ENCODE data around the gene TBCB. TPM values are rescaled to one million over a fixed set of nuclear protein-coding genes. Genes with fewer than 3 reads are reported as not detected.
"Not testable (repeated sequence)": the region's sequence is repeated elsewhere in the genome, so short reads cannot be mapped to it uniquely, and the experiment has no call there.

TBCB gene
- total RNA-seq, result 100 to 1,000 TPM; 107 to 110 TPM

- H3K4me1 ChIP-seq, result peaks cover 0 to 23% of the 10 kb centered on the region in 2 donors
- H3K36me3 ChIP-seq, result peaks cover 43% of the 10 kb centered on the region
These were observed at the start of gene TBCB for GRCh38 chr19:36115453-36116343. TSS of gene TBCB (plus strand) at chr19:36115468. CDS start at chr19:36115561, 93 bp downstream.

GRCh38 chr19:36067681-36068080, 47.6 kb upstream of the TBCB start:
- no peaks in the 10 kb centered on the region for H3K27me3 ChIP-seq
- H3K9me3 ChIP-seq, result no peaks in the 10 kb centered on the region
- H3K4me1 ChIP-seq, result peaks cover 0 to 9% of the 10 kb centered on the region in 2 donors
- no peaks in the 10 kb centered on the region for H3K36me3 ChIP-seq
- TF ChIP-seq CTCF (IDR thresholded peaks at IDR 0.05), result no peak
- no peak for DNase-seq (ENCODE audit: low spot score)
- no peak overlapping the region for H3K4me3 ChIP-seq
- no peak overlapping the region for H3K27ac ChIP-seq

More at GRCh38 chr19:36115453-36116343, at the start of gene TBCB:
- Histone ChIP-seq H3K9me3 (no peaks in the 10 kb centered on the region), H3K27me3 (no peaks in the 10 kb centered on the region), H3K27ac (peak within 1 kb of the TSS; percentile 89 to 94), H3K4me3 (peak within 1 kb of the TSS; percentile 66 to 90)
- TF ChIP-seq CTCF (IDR thresholded peaks at IDR 0.05), result peak in 1 of 2 donors; percentile 13
- DNase-seq (ENCODE audit: low spot score), result no peak

- H3K36me3 ChIP-seq; H3K27ac ChIP-seq; H3K4me1 ChIP-seq; DNase-seq (ENCODE audit: low spot score); H3K9me3 ChIP-seq; H3K4me3 ChIP-seq; H3K27me3 ChIP-seq: not testable (repeated sequence)
These were observed 46.3 kb upstream of the TBCB start for GRCh38 chr19:36068810-36069499.

GRCh38 chr19:36072081-36072480, 43.2 kb upstream of the TBCB start:
- Histone ChIP-seq H3K9me3 (no peaks in the 10 kb centered on the region), H3K27me3 (no peaks in the 10 kb centered on the region), H3K27ac (no peak overlapping the region), H3K36me3 (no peaks in the 10 kb centered on the region), H3K4me1 (peaks cover 0 to 9% of the 10 kb centered on the region in 2 donors), H3K4me3 (no peak overlapping the region)
- DNase-seq (ENCODE audit: low spot score), result no peak
- TF ChIP-seq CTCF (IDR thresholded peaks at IDR 0.05), result no peak

- H3K4me1 ChIP-seq, result peaks cover 0 to 9% of the 10 kb centered on the region in 2 donors
- no peaks in the 10 kb centered on the region for H3K27me3 ChIP-seq
- H3K9me3 ChIP-seq, result no peaks in the 10 kb centered on the region
- TF ChIP-seq CTCF (IDR thresholded peaks at IDR 0.05), result no peak
- H3K27ac ChIP-seq, result no peak overlapping the region
- H3K4me3 ChIP-seq, result no peak overlapping the region
- no peak for DNase-seq (ENCODE audit: low spot score)
- H3K36me3 ChIP-seq, result no peaks in the 10 kb centered on the region
These were observed 42.0 kb upstream of the TBCB start for GRCh38 chr19:36073121-36073876.
